ENCODE measurements around the gene COBLL1.

DNA sequence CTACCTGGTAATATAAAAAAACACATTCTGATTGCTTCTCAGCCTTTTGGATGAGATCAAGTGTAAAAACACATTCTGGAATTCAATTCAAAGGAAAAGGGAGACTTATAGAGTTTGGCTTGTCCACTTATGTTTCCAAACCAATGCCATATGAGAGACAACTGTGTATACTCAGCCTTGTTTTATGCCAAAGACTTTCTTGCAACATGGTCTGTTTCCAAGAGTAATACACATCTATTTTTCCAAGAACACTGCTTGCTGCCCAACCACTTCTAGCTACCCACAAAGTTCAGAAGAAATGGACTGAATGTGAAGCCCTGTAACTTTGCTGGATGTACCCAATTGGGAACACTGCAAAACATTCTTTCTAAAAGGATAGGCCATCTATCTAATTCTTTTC, 172.3 kb downstream of the COBLL1 start:
- TF ChIP-seq, protein P1, sequence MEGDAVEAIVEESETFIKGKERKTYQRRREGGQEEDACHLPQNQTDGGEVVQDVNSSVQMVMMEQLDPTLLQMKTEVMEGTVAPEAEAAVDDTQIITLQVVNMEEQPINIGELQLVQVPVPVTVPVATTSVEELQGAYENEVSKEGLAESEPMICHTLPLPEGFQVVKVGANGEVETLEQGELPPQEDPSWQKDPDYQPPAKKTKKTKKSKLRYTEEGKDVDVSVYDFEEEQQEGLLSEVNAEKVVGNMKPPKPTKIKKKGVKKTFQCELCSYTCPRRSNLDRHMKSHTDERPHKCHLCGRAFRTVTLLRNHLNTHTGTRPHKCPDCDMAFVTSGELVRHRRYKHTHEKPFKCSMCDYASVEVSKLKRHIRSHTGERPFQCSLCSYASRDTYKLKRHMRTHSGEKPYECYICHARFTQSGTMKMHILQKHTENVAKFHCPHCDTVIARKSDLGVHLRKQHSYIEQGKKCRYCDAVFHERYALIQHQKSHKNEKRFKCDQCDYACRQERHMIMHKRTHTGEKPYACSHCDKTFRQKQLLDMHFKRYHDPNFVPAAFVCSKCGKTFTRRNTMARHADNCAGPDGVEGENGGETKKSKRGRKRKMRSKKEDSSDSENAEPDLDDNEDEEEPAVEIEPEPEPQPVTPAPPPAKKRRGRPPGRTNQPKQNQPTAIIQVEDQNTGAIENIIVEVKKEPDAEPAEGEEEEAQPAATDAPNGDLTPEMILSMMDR (IDR thresholded peaks at IDR 0.05): no peak
- no peak for TF ChIP-seq POLR2A (IDR thresholded peaks at IDR 0.05; ENCODE audit: low read depth)
- no peak for TF ChIP-seq EP300 (IDR thresholded peaks at IDR 0.05)
- TF ChIP-seq POLR2AphosphoS5 (IDR thresholded peaks at IDR 0.05): no peak
